Midbrain (tissue), 1 donor: ENCODE data around the gene DNAH10.

Experiments used
- DNase-seq: peaks from one replicate; lab custom pipeline; 2025; lab: John Stamatoyannopoulos, UW

Gene DNAH10

GRCh38 chr12:123761841-123762714, at the start of gene DNAH10:
Gene DNAH10 (plus strand): TSS chr12:123762301. CDS start chr12:123762337, 36 bp downstream.
- no peak for DNase-seq

- no peak for DNase-seq
Measured at GRCh38 chr12:123712780-123713319, 49.3 kb upstream of the DNAH10 start.

- no peak for DNase-seq
Measured at GRCh38 chr12:123713398-123713797, 48.7 kb upstream of the DNAH10 start.

GRCh38 chr12:123713823-123714585, 48.1 kb upstream of the DNAH10 start:
- no peak for DNase-seq

GRCh38 chr12:123715195-123715594, 46.9 kb upstream of the DNAH10 start:
- no peak for DNase-seq

GRCh38 chr12:123717350-123717749, 44.8 kb upstream of the DNAH10 start:
- DNase-seq: no peak

- DNase-seq: no peak
Measured at GRCh38 chr12:123720141-123720814, 41.8 kb upstream of the DNAH10 start.

GRCh38 chr12:123721245-123721644, 40.9 kb upstream of the DNAH10 start:
- DNase-seq: no peak

- no peak for DNase-seq
Measured at GRCh38 chr12:123723011-123723410, 39.1 kb upstream of the DNAH10 start.

GRCh38 chr12:123723765-123724164, 38.3 kb upstream of the DNAH10 start:
- DNase-seq: no peak

GRCh38 chr12:123726244-123726643, 35.9 kb upstream of the DNAH10 start:
- DNase-seq: no peak

- DNase-seq: no peak
Measured at GRCh38 chr12:123726962-123727361, 35.1 kb upstream of the DNAH10 start.

GRCh38 chr12:123727878-123728277, 34.2 kb upstream of the DNAH10 start:
- no peak for DNase-seq

- DNase-seq: no peak
Measured at GRCh38 chr12:123731596-123731995, 30.5 kb upstream of the DNAH10 start.

- no peak for DNase-seq
Measured at GRCh38 chr12:123732251-123732650, 29.9 kb upstream of the DNAH10 start.

- no peak for DNase-seq
Measured at GRCh38 chr12:123733229-123733628, 28.9 kb upstream of the DNAH10 start.

- DNase-seq: no peak
Measured at GRCh38 chr12:123734268-123734667, 27.8 kb upstream of the DNAH10 start.

- DNase-seq: no peak
Measured at GRCh38 chr12:123741937-123742572, 20.0 kb upstream of the DNAH10 start.

GRCh38 chr12:123743002-123743401, 19.1 kb upstream of the DNAH10 start:
- no peak for DNase-seq

- DNase-seq: no peak
Measured at GRCh38 chr12:123744836-123745235, 17.3 kb upstream of the DNAH10 start.

- DNase-seq: no peak
Measured at GRCh38 chr12:123747309-123747708, 14.8 kb upstream of the DNAH10 start.

GRCh38 chr12:123748161-123748560, 13.9 kb upstream of the DNAH10 start:
- no peak for DNase-seq
